DND-41 (cell line): ENCODE measurements around the gene AMDHD2.

Experiments
- EZH2 ChIP-seq: IDR thresholded peaks from 3 replicates; pipeline ENCODE4 v1.6.1; 2012; ENCODE audit warnings: borderline replicate concordance, low read depth, mild to moderate bottlenecking, moderate library complexity, low read length, inconsistent platforms; ENCODE audit not compliant: severe bottlenecking
- TF ChIP-seq, protein P1 (sequence below): IDR thresholded peaks from 2 replicates; pipeline ENCODE4 v1.5.1; 2012; ENCODE audit warnings: borderline replicate concordance, low read length, moderate library complexity, mild to moderate bottlenecking; ENCODE audit not compliant: poor library complexity, severe bottlenecking; ENCODE audit errors: extremely low read depth

DNA sequence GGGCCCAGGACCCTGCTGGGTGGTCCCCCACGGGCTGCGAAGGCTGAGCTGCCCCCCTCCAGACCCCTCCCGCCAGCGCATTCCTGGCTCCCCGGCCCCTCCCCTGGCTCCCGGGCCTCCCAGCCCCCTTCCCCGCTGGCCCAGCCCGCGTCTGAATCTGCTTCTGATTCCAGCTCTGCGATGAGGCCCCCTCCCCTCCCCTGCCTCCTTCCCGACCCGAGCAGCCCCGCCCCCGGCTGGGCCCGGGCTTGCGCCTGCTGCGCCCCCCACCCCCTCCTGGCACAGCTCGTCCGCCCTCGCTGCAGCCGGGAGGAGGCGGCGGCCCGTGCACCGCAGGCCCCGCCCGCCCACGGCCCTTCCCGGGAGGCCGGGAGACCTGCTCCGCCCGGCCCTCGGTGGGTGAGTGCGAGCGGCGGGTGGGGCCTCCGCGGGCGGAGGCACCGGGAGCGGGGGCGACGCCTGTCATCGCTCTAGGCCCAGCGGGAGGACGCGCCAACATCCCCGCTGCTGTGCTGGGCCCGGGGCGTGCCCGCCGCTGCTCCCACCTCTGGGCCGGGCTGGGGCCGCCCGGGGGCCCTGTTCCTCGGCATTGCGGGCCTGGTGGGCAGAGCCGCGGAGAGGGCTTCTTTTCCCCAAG is 49.0 kb upstream of the AMDHD2 start, which contains the start of gene NTN3:
- TF ChIP-seq, protein P1, sequence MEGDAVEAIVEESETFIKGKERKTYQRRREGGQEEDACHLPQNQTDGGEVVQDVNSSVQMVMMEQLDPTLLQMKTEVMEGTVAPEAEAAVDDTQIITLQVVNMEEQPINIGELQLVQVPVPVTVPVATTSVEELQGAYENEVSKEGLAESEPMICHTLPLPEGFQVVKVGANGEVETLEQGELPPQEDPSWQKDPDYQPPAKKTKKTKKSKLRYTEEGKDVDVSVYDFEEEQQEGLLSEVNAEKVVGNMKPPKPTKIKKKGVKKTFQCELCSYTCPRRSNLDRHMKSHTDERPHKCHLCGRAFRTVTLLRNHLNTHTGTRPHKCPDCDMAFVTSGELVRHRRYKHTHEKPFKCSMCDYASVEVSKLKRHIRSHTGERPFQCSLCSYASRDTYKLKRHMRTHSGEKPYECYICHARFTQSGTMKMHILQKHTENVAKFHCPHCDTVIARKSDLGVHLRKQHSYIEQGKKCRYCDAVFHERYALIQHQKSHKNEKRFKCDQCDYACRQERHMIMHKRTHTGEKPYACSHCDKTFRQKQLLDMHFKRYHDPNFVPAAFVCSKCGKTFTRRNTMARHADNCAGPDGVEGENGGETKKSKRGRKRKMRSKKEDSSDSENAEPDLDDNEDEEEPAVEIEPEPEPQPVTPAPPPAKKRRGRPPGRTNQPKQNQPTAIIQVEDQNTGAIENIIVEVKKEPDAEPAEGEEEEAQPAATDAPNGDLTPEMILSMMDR, result no peak
- peak; percentile 49 for TF ChIP-seq EZH2
